ENCODE data around the gene TNKS1BP1.

Gene TNKS1BP1

GRCh38 chr11:57254631-57255030, 70.1 kb downstream of the TNKS1BP1 start:
- H3K9ac ChIP-seq (ENCODE audit: low read length) = no peak overlapping the region
- no peaks in the 10 kb centered on the region for H3K27me3 ChIP-seq (ENCODE audit: control insufficient read depth in 1 of 2, insufficient read depth in 2 of 2, low read length in 2 of 2)
- no peak overlapping the region for H3K27ac ChIP-seq (ENCODE audit: low read depth, low read length)
- no peaks in the 10 kb centered on the region for H3K9me3 ChIP-seq (ENCODE audit: low read length)
- no peaks in the 10 kb centered on the region for H3K4me1 ChIP-seq (ENCODE audit: insufficient read depth, low read length)
- no peak overlapping the region for H3K4me3 ChIP-seq (ENCODE audit: low read depth in 1 of 2, low read length in 2 of 2)
- H3K36me3 ChIP-seq (ENCODE audit: insufficient read depth, low read length) = no peaks in the 10 kb centered on the region

- no peak overlapping the region for H3K27ac ChIP-seq (ENCODE audit: low read depth, low read length)
- peaks cover 5% of the 10 kb centered on the region for H3K4me1 ChIP-seq (ENCODE audit: insufficient read depth, low read length)
- H3K27me3 ChIP-seq (ENCODE audit: control insufficient read depth in 1 of 2, insufficient read depth in 2 of 2, low read length in 2 of 2) = no peaks in the 10 kb centered on the region
- H3K4me3 ChIP-seq (ENCODE audit: low read depth in 1 of 2, low read length in 2 of 2) = no peak overlapping the region
- no peak overlapping the region for H3K9ac ChIP-seq (ENCODE audit: low read length)
- no peaks in the 10 kb centered on the region for H3K9me3 ChIP-seq (ENCODE audit: low read length)
- H3K36me3 ChIP-seq (ENCODE audit: insufficient read depth, low read length) = no peaks in the 10 kb centered on the region
Measured at GRCh38 chr11:57251491-57252104, 73.2 kb downstream of the TNKS1BP1 start.

GRCh38 chr11:57251037-57251436, 73.7 kb downstream of the TNKS1BP1 start:
- H3K4me3 ChIP-seq (ENCODE audit: low read depth in 1 of 2, low read length in 2 of 2) = no peak overlapping the region
- H3K27ac ChIP-seq (ENCODE audit: low read depth, low read length) = no peak overlapping the region
- no peak overlapping the region for H3K9ac ChIP-seq (ENCODE audit: low read length)
- H3K27me3 ChIP-seq (ENCODE audit: control insufficient read depth in 1 of 2, insufficient read depth in 2 of 2, low read length in 2 of 2) = no peaks in the 10 kb centered on the region
- H3K36me3 ChIP-seq (ENCODE audit: insufficient read depth, low read length) = no peaks in the 10 kb centered on the region
- H3K9me3 ChIP-seq (ENCODE audit: low read length) = no peaks in the 10 kb centered on the region
- peaks cover 5% of the 10 kb centered on the region for H3K4me1 ChIP-seq (ENCODE audit: insufficient read depth, low read length)
